Measurements from ENCODE around the gene PPIF.
"Not testable (repeated sequence)": the region's sequence is repeated elsewhere in the genome, so short reads cannot be mapped to it uniquely, and the experiment has no call there.

Gene PPIF

GRCh38 chr10:79329529-79329928 is 17.7 kb upstream of the PPIF start:
- H3K4me3 ChIP-seq (ENCODE audit: low read depth, low read length) = no peak overlapping the region

- no peak overlapping the region for H3K4me3 ChIP-seq (ENCODE audit: low read depth, low read length)
These were observed 16.0 kb upstream of the PPIF start for GRCh38 chr10:79331226-79331625.

DNA sequence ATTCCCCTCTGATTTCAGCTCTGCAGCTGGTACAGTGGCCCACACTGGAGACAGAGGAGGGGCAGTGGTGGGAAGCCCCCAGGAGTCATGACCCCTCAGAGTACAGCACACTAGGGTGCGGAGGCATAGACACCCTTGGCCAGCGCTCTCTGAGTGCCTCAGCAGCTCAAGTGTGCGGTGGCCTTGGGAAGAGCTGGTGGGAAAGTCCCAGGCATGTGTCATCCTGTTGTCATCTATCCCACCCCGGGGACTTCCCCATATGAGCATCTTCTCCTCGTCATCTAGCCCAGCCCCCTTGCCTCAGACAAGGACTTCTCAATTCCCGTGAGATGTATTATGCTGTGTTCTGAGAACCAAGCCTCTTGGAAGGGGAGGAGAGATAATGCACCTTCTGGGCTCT is 15.6 kb upstream of the PPIF start:
- H3K4me3 ChIP-seq (ENCODE audit: low read depth, low read length) = no peak overlapping the region

DNA sequence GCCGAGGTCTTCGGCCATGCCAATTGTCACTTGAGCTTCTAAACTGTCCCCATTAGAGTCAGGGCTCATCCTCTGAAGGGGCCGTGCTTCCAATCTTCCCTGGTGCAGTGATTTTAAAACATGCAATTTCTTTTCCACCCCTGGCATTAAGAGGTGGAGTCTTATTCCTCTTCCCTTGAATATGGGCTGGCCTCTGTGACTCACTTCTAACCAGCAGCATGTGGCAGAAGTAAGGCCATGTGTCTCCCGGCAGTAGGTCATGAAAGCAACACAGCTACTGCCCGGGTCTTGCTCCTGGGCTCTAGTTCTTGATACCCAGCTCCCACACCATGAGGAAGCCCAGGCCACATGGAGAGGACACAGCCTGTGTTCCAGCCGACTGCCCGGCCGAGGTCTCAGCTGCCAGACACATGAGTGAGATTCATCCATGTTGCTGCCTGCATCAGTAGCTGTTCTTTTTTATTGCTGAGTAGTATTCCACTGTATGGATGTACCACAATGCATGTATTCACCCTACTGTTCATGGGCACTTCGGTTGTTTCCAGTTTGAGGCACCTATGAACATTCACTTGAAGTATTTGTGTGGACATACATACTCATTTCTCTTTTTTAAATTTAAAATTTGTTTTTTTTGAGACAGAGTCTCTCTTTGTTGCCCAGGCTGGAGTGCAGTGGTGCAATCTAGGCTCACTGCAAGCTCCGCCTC is 14.5 kb upstream of the PPIF start:
- not testable (repeated sequence) for H3K4me3 ChIP-seq (ENCODE audit: low read depth, low read length)

- H3K4me3 ChIP-seq (ENCODE audit: low read depth, low read length) = no peak overlapping the region
These were observed 13.8 kb upstream of the PPIF start for GRCh38 chr10:79333513-79333912.

DNA sequence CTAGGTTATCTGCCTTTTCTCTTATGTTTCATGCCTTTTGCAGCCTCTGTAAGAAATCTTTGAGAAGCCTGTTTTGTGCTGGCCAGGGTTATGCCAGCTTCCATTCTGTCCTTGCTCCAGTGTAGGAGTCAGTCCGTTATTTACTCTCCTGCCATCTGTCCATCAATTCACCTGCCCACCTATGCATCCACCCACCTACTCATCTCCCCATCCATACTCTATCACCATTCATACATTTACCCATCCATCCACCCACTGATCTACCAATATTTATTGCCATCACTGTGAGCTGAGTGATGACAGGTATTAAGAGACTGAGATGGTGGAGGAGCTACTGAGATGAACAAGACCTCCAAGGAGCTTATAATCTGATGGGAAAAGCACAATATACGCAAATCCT is 12.7 kb upstream of the PPIF start:
- no peak overlapping the region for H3K4me3 ChIP-seq (ENCODE audit: low read depth, low read length)

DNA sequence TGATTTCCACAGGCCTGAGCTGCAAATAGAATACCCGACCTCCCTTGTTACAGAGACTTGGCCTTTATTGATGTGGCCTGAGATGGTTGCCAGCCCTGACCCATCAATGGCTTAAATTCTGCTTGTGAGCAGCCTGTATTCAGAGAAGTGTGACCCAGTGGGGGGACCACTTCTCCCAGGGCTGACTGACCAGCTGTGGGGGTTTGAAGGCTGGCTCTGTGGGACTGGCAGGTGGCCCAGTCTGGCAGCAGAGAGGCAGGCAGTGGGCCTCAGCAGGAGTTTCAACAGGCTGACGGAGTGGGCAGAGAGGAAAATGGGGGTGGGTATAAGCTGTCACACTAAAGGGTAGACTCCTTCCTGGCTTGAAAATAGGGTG is 12.2 kb upstream of the PPIF start:
- no peak overlapping the region for H3K4me3 ChIP-seq (ENCODE audit: low read depth, low read length)

DNA sequence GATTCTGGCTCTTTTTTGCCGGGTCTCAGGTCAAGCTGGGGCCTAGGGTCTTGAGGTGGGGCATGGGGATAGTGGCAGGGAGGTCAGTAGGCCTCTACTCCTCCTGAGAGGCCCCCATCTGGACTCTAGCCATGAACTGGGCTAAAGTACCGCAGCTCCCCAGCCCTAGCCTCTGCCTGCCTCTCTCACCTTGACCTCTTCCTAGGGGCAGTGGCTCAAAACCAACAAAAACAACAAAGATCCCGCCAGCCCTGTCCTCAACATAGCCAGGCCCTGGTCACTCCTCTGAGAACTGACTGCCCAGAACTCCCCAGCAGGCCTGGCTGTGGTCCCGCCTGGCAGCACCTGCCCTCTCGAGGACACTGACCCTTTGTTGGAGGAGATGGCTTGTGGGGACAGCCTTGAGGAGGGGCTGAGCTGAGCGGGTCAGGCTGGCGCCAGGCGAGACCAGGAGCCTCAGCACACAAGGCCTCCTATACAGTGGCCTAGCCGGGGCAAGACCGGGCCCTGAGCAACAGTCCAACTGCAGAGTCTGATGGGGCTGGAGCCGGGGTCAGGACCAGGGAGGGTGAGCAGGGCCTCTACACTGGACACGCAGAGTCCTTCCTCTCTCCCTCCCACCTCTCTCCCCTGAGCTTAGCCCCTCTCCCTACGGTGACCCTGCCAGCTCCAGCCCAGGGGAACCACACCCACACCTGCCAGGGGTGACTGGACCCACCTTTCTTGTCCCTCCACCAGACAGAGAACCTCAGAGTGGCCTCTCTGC is 11.6 kb upstream of the PPIF start:
- H3K4me3 ChIP-seq (ENCODE audit: low read depth, low read length) = no peak overlapping the region

- no peak overlapping the region for H3K4me3 ChIP-seq (ENCODE audit: low read depth, low read length)
These were observed 11.0 kb upstream of the PPIF start for GRCh38 chr10:79336276-79336675.

DNA sequence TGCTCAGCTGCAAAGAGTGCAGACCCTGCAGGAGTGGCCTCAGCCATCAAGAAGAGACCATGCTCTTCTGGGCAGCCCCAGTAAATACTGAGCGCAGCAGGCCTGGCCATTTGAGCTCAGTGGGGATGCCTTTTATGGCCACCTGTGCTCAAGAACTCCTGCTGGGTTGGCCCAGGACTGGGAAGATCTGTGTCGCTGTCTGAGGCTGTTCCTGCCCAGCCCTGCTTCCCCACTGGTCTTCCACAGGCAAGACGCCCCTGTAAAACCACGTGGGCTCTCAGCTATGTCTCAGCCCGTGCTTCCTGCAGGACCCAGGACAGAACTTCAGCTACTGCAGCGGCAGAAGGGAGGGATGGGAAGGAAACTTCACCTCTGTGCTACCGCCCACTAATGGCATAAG is 10.5 kb upstream of the PPIF start:
- no peak overlapping the region for H3K4me3 ChIP-seq (ENCODE audit: low read depth, low read length)

GRCh38 chr10:79337783-79338469 is 9.3 kb upstream of the PPIF start:
- not testable (repeated sequence) for H3K4me3 ChIP-seq (ENCODE audit: low read depth, low read length)

- H3K4me3 ChIP-seq (ENCODE audit: low read depth, low read length) = no peak overlapping the region
These were observed 8.0 kb upstream of the PPIF start for GRCh38 chr10:79339266-79339665.

DNA sequence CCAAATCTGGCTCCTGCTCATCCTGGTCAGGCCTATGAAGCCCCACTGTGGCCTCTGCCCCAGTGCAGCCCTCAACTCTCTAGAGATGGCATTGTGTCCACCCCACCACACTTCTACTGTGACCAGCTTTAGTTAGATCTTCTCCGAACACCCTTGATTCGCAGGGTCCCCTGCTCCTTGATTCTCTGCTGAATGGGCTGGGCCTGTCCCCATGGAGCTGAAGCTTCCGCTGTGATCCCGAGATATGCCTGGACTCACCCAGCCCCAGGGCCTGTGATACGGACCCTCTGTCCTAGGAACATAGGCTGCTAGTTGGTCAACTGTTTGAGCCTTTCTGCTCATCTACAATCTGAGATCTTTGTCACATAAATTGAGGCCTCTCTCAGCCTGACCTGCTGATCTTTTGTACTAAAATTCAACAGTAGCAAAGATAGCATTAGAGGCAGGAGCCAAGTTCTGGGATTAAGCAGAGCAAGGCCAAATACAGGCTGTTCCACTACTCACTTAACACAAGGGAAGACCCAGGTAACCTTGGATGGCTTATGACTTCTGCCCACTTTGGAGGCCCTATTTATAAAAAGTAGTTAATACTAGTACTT is 6.5 kb upstream of the PPIF start:
- H3K4me3 ChIP-seq (ENCODE audit: low read depth, low read length) = no peak overlapping the region

DNA sequence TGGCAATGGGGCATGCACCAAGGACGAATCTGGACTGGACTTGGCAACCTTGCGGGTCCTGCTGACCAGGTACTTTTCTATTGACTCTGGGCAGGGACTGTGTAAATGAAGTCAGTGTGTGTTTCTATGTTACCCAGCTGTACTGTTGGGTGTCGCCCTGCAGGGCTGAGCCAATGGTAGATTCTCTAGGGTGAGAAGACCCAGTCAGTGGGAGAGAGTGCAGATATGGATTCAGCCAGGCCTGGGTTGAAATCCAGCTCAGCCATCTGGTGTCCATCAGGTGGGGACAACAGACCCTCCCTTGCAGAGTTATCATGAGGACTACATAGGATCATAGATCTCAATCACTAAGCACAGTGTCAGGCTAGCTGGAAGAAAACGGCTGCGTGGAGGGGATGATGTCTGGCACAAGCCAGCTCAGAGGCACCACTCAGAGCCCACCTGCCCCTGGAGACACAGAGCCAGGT is 4.9 kb upstream of the PPIF start:
- H3K4me3 ChIP-seq (ENCODE audit: low read depth, low read length) = no peak overlapping the region

GRCh38 chr10:79342811-79343561 is 4.3 kb upstream of the PPIF start:
- no peak overlapping the region for H3K4me3 ChIP-seq (ENCODE audit: low read depth, low read length)

DNA sequence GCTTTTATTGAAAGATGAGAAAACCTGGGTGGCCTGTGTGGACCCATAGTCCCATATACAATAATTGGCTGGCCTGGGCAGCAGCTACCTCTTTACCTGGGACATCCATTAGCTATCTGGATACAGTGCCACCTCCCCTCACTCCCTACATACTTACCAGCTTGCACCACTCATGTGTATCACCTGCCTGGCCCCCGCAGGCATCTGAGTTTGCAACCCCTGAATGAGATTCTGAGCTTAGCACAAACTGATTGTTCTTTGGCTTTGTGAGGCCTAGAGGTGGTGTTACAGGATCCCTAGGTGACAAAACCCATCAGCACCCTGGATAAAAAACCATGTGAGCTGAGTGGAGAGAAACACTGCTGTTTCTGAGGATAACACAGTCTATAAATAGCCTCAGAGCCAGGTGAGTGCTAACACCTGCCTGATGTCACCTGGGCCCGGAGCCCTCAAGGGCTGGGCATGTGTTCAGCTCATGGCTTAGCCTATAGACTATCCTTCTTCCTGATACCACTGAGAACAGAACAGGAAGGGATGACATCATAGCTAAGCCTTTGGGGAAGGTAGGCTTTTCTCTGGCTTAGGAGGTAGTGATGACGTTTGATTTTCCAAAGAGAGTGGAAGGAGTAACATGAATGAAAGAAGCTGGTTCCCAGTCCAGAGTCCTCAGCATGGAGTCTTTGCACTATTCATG is 2.6 kb upstream of the PPIF start:
- H3K4me3 ChIP-seq (ENCODE audit: low read depth, low read length) = no peak overlapping the region

DNA sequence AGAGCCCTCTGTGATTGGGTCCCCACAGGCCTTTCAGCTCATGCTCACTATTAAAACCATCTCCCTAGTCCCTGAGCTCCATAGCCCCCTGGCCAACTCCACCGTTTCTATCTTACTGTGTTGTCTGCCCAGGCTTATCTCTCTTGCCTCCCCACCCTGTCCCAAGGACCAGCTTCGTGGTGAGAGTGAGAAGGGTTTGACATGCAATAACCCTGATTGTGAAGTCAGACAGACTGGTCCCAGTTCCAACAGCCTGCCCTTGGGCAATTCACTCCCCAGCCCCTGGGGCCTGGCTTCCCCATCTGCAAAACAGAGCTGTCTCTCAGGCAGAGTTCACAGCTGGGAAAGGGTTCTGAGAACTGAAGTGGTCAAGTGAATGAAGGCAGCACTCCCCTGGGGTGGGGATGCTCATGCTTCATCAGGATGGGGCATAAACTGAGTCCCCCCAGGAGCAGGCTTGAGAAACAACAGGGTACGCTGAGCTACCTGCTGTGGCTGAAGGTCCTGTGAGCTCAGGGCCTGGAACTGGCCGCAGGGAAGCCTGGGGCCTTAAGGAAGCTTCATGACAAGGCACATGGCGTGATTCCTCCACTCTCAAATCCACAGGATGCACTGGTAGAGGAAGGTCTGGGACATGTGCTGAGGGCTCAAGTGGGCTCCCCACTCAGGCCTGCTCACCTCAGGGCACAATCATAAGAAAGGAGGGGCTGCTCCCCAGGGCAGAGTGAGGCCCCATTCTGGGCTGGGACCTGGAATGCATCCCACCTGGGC is 1.8 kb upstream of the PPIF start:
- H3K4me3 ChIP-seq (ENCODE audit: low read depth, low read length) = no peak overlapping the region

DNA sequence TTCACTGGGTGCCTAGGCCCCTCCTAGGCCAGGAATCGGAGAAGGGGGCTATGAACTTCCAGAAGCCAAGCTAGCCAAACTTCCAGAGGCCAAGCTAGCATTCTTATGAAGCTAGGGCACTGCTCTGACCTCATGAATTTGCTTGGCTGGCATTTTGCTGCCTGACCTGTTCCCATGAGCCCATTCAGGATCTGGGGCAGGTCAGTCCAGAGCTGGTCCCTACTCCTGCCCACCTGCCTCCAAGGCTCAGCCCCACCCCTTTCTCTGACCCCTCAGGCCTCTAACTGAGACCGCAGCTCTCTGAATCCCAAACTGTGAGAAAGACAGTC is 1.3 kb upstream of the PPIF start:
- no peak overlapping the region for H3K4me3 ChIP-seq (ENCODE audit: low read depth, low read length)

- H3K4me3 ChIP-seq (ENCODE audit: low read depth, low read length) = no peak overlapping the region
These were observed 662 bp upstream of the PPIF start for GRCh38 chr10:79346388-79347225.
